Central memory CD8-positive, alpha-beta T cell (primary cell): ENCODE data around the gene HMCN2.

ENCODE experiments used
- ATAC-seq: fragments of 150-1000 bp; cut with Tn5 transposase; replicated peaks from 2 replicates; pipeline ENCODE4 v1.10.0; 2022; ENCODE audit warnings: mild to moderate bottlenecking, moderate FRiP score, moderate number of reproducible peaks; ENCODE audit not compliant: poor library complexity, severe bottlenecking; ENCODE audit errors: extremely low read depth
- DNase-seq, 2 donors: peaks; one replicate each; pipeline ENCODE4 v3.0.0; 2021; ENCODE audit warnings: low spot score in 2 of 2
- H3K27ac Mint-ChIP-seq: one replicate; pipeline ENCODE4 v1.8.0; 2022; ENCODE audit warnings: low read depth, mild to moderate bottlenecking, moderate library complexity, mixed read lengths
- H3K27me3 Mint-ChIP-seq: one replicate; pipeline ENCODE4 v1.8.0; 2022; ENCODE audit warnings: mixed read lengths
- H3K36me3 Mint-ChIP-seq: one replicate; pipeline ENCODE4 v1.8.0; 2022; ENCODE audit warnings: mild to moderate bottlenecking, moderate library complexity, mixed read lengths; ENCODE audit not compliant: insufficient read depth
- H3K4me1 Mint-ChIP-seq: one replicate; pipeline ENCODE4 v1.8.0; 2022; ENCODE audit warnings: mixed read lengths
- H3K4me3 Mint-ChIP-seq: one replicate; pipeline ENCODE4 v1.8.0; 2022; ENCODE audit warnings: mild to moderate bottlenecking, moderate library complexity, mixed read lengths
- H3K9me3 Mint-ChIP-seq: one replicate; pipeline ENCODE4 v1.8.0; 2022; ENCODE audit warnings: mixed read lengths

Gene HMCN2

DNA sequence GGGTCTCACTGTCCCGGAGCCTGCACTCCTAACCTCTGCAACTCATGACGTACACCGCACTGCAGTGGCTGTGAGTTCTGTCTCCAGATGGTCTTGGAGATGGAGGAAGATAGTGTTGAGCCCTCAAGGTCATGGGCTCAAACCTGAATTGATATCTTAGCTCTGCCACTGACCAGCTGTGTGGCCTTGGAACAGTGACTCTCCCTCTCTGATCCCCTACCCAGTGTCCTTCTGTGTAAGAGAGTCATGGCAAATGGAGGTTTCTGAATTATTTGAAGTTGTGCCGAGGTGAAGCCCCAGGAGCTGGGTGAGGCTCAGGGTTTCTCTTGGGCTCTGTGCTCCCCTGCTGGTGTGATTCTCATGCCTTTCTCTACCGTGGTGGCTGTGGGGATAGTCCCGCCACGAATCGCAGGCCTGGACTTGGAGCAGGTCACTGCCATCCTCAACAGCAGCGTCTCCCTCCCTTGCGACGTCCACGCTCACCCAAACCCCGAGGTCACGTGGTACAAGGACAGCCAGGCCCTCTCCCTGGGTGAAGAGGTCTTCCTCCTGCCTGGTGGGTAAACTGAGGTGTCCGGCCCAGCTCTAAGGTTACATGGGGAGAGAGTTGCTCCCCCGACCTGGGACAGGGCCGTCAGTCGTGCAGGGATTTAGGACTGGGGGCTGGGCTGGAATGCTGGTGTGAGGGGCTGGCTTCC, 118.6 kb downstream of the HMCN2 start:
- H3K4me1 Mint-ChIP-seq, result no peaks in the 10 kb centered on the region
- H3K27ac Mint-ChIP-seq, result no peak overlapping the region
- ATAC-seq, result no peak
- no peaks in the 10 kb centered on the region for H3K9me3 Mint-ChIP-seq
- peaks cover 10% of the 10 kb centered on the region for H3K27me3 Mint-ChIP-seq
- H3K36me3 Mint-ChIP-seq, result no peaks in the 10 kb centered on the region
- no peak overlapping the region for H3K4me3 Mint-ChIP-seq
- no peak for DNase-seq

DNA sequence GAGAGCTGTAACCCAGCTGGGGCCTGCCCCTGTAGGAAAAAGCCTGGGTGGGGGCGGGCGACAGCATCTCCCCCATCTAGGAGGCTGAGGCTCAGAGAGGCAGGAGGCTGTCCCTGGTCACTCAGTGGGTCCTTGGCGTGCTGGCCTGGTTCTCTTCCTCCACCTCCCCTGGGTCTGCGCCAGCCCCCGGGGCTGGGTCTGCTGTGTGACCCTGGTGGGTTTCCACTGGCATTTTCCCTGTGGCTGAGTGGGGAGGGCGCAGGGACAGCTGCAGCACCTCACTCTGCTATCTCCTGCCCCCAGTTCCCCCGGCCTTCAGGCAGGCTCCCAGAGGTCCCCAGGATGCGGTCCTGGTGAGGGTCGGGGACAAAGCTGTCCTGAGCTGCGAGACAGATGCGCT, 119.7 kb downstream of the HMCN2 start:
- Mint-ChIP-seq H3K27me3 (peaks cover 10% of the 10 kb centered on the region), H3K4me3 (no peak overlapping the region), H3K4me1 (no peaks in the 10 kb centered on the region), H3K27ac (no peak overlapping the region), H3K9me3 (no peaks in the 10 kb centered on the region), H3K36me3 (no peaks in the 10 kb centered on the region)
- ATAC-seq, result no peak
- no peak for DNase-seq

DNA sequence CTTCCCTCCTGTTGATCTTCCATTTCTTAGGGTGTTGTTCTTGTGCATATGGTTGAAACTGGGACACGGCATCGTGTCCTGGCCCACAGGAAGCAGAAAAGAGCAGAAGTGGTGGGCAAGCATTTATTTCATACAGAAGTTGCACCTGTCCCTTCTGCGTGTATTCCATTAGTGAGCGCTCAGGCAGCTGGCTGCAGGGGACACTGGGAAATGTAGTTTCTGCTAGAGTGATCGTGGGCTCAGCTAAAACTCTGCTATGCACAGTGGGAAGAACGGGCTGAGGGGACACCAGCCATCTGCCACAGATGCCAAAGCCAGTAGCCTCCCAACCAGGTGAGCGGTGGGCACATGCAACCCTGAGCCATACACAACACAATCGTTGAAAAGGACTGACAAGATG, 121.8 kb downstream of the HMCN2 start:
- DNase-seq (no peak), ATAC-seq (no peak)
- Mint-ChIP-seq H3K36me3 (no peaks in the 10 kb centered on the region), H3K4me3 (no peak overlapping the region), H3K4me1 (no peaks in the 10 kb centered on the region), H3K27ac (no peak overlapping the region), H3K27me3 (peaks cover 7% of the 10 kb centered on the region), H3K9me3 (no peaks in the 10 kb centered on the region)

DNA sequence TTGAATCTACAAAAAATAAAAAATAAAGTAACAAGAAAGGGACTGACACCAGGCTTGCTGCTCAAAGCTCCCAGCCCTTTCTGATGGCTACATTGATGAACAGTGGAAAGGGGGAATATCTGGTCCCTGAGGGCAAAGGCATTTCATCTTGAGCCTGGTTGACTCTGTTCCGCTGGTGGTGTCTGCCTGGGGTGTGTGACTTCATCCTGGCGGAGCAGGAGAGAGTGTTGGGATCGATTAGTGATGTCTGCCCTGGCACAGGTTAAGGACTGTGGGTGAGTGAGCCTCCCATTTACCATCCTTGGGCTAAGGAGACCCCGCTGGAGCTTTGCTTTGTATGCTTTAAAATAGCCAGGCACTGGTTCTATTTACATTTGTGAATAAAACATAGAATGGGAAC, 122.3 kb downstream of the HMCN2 start:
- DNase-seq, result no peak
- Mint-ChIP-seq H3K9me3 (no peaks in the 10 kb centered on the region), H3K27me3 (peaks cover 12% of the 10 kb centered on the region), H3K36me3 (no peaks in the 10 kb centered on the region), H3K27ac (no peak overlapping the region), H3K4me1 (no peaks in the 10 kb centered on the region), H3K4me3 (no peak overlapping the region)
- no peak for ATAC-seq

DNA sequence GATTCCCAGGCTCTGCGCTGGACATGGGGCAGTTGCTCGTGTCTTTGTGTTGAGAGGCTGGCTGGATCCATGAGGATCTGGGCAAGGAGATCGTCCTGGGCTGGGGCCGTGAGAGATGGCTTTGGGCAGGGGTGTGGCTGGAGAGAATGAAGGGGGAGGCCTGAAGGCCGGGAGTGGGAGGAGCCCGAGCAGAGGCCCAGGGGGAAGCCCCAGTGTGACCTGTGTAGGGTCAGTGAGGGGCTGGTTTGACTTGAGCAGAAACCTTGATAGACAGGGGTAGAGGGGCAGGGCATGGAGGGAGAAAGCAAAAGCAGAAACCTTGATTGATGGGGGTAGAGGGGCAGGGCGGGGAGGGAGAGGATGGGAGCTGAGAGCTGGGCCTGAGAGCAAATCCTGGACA, 124.8 kb downstream of the HMCN2 start:
- no peak for ATAC-seq
- no peak overlapping the region for H3K4me3 Mint-ChIP-seq
- no peak overlapping the region for H3K27ac Mint-ChIP-seq
- no peaks in the 10 kb centered on the region for H3K36me3 Mint-ChIP-seq
- peaks cover 20% of the 10 kb centered on the region for H3K27me3 Mint-ChIP-seq
- H3K9me3 Mint-ChIP-seq, result no peaks in the 10 kb centered on the region
- H3K4me1 Mint-ChIP-seq, result no peaks in the 10 kb centered on the region
- DNase-seq, result no peak

DNA sequence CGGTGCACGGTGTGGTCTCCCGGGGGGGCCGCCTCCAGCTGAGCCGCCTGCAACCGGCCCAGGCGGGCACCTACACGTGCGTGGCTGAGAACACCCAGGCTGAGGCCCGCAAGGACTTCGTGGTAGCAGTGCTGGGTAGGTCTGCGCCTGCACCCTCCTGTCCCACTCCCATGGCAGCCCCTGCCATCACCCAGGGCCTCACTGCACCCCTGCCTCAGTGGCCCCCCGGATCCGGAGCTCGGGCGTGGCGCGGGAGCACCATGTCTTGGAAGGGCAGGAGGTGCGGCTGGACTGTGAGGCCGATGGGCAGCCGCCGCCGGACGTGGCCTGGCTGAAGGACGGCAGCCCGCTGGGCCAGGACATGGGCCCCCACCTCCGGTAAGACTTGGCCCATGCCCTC, 125.4 kb downstream of the HMCN2 start:
- no peak overlapping the region for H3K4me3 Mint-ChIP-seq
- H3K27me3 Mint-ChIP-seq, result peaks cover 20% of the 10 kb centered on the region
- ATAC-seq (no peak), DNase-seq (no peak)
- no peaks in the 10 kb centered on the region for H3K36me3 Mint-ChIP-seq
- H3K9me3 Mint-ChIP-seq, result no peaks in the 10 kb centered on the region
- no peaks in the 10 kb centered on the region for H3K4me1 Mint-ChIP-seq
- H3K27ac Mint-ChIP-seq, result no peak overlapping the region

DNA sequence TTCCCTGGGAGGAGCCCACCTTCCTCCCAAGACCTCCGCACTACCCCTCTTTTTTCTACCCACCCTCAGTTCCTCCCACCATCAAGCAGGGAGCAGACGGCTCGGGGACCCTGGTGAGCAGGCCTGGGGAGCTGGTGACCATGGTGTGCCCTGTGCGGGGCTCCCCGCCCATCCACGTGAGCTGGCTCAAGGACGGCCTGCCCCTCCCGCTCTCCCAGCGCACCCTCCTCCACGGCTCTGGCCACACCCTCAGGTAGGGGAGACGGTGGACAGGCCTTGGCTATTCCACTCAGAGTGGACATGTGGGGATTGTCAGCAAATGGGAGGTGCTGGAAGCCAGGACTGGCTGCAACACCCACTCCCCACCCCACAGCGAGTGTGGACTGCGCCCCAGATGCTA, 126.3 kb downstream of the HMCN2 start:
- Mint-ChIP-seq H3K27me3 (peaks cover 20% of the 10 kb centered on the region), H3K9me3 (no peaks in the 10 kb centered on the region), H3K36me3 (no peaks in the 10 kb centered on the region), H3K27ac (no peak overlapping the region), H3K4me1 (no peaks in the 10 kb centered on the region), H3K4me3 (no peak overlapping the region)
- DNase-seq (no peak), ATAC-seq (no peak)

DNA sequence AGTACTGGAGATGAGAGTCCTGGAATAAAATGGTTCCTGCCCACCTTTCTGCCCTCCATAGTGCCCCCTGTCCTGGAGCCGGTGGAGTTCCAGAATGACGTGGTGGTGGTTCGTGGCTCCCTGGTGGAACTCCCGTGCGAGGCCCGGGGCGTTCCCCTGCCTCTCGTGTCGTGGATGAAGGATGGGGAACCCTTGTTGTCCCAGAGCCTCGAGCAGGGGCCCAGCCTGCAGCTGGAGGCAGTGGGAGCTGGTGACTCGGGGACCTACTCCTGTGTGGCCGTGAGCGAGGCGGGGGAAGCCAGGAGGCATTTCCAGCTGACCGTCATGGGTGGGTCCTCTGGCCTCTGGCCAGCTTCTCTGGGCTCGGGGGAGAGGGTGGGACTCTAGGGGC, 128.1 kb downstream of the HMCN2 start:
- Mint-ChIP-seq H3K36me3 (no peaks in the 10 kb centered on the region), H3K27me3 (peaks cover 20% of the 10 kb centered on the region), H3K4me3 (no peak overlapping the region), H3K4me1 (no peaks in the 10 kb centered on the region), H3K27ac (no peak overlapping the region), H3K9me3 (no peaks in the 10 kb centered on the region)
- no peak for ATAC-seq
- no peak for DNase-seq

DNA sequence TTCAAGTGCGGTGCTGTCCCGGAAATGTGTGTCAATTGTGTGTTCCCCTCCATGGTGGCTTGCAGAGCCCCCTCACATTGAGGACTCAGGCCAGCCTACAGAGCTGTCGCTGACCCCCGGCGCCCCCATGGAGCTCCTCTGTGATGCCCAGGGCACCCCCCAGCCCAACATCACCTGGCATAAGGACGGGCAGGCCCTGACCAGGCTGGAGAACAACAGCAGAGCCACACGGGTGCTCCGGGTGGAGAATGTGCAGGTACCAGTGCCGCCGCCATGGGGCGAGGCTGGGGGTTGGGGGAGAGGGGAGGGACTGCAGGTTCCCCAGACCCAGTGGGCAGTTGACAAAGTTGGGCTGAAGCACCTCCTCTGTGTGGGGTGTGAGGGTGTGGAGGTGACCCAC, 128.8 kb downstream of the HMCN2 start:
- Mint-ChIP-seq H3K9me3 (no peaks in the 10 kb centered on the region), H3K27ac (no peak overlapping the region), H3K27me3 (peaks cover 20% of the 10 kb centered on the region), H3K4me3 (no peak overlapping the region), H3K36me3 (no peaks in the 10 kb centered on the region), H3K4me1 (no peaks in the 10 kb centered on the region)
- no peak for DNase-seq
- ATAC-seq, result no peak

DNA sequence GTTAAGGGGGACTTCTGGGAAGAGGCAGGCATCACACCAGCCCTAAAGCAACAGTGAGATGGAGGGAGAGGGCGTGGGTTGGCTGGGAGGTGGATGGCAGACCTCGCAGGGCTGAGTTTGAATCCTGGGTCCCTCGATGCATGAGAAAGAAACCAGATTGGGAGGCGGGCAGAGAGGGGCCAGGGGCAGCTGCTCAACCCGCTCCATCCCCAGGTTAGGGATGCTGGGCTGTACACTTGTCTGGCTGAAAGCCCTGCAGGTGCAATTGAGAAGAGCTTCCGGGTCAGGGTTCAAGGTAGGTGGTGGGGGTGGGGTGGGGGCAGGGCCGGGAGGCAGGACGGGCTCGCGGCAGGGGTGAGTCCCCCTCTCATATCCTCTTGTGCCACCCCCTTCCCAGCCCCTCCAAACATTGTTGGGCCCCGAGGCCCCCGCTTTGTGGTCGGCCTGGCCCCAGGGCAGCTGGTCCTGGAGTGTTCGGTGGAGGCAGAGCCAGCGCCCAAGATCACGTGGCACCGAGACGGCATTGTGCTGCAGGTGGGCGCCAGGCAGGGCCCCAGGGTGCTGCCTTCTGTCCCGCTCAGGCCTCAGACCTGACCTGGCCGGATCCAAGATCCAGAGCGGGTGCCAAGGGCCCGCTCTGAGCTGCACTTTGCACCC, 129.4 kb downstream of the HMCN2 start:
- no peaks in the 10 kb centered on the region for H3K9me3 Mint-ChIP-seq
- H3K4me3 Mint-ChIP-seq, result no peak overlapping the region
- no peaks in the 10 kb centered on the region for H3K36me3 Mint-ChIP-seq
- ATAC-seq (no peak), DNase-seq (no peak)
- peaks cover 20% of the 10 kb centered on the region for H3K27me3 Mint-ChIP-seq
- H3K4me1 Mint-ChIP-seq, result no peaks in the 10 kb centered on the region
- no peak overlapping the region for H3K27ac Mint-ChIP-seq

DNA sequence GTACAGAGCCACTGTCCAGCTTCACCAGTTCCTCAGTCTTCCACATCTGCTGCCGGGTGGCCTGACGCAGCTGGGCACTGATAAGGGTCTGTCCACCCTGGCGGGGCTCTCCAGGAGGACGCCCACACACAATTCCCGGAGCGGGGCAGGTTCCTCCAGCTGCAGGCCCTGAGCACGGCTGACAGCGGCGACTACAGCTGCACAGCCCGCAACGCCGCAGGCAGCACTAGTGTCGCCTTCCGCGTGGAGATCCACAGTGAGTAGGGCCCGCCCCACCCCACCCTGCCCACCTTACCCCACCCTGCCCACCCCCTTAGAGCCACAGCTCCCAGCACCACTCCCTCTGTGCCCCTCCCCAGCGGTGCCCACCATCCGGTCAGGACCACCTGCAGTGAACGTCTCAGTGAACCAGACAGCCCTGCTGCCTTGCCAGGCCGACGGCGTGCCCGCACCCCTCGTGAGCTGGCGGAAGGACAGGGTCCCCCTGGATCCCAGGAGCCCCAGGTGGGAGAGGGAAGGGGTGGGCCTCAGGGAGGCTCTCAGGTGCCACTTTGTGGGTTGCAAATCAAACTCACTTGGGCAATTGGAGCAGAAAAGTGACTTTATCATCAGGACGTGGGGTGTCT, 130.4 kb downstream of the HMCN2 start:
- H3K4me3 Mint-ChIP-seq, result no peak overlapping the region
- ATAC-seq, result no peak

DNA sequence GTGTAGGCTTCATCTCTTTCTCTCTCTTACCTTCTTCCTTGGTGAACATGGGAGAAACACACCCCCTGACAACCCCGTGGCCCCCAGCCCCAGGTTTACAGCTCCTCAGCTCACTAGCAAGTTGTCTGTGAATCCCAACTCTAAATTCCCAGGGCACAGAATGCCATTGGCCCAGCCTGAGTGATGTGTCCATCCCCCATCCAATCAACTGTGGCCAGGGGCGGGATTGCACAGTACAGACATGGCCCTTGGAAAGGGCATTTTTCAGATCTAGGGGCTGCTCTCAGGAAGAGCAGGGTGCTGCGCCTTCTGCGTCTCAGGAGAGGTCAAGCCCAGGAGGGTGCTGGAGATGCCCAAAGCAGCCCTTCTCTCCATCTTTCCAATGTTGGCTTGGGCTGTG, 131.0 kb downstream of the HMCN2 start:
- DNase-seq, result no peak
- no peak for ATAC-seq
- Mint-ChIP-seq H3K27ac (no peak overlapping the region), H3K36me3 (no peaks in the 10 kb centered on the region), H3K4me3 (no peak overlapping the region), H3K4me1 (no peaks in the 10 kb centered on the region), H3K27me3 (peaks cover 20% of the 10 kb centered on the region), H3K9me3 (no peaks in the 10 kb centered on the region)

More for the DNA sequence above, 130.4 kb downstream of the HMCN2 start:
- Mint-ChIP-seq H3K36me3 (no peaks in the 10 kb centered on the region), H3K9me3 (no peaks in the 10 kb centered on the region), H3K27ac (no peak overlapping the region), H3K4me1 (no peaks in the 10 kb centered on the region), H3K27me3 (peaks cover 20% of the 10 kb centered on the region)
- DNase-seq, result no peak
